ENCODE results near the gene OSBPL2.

- TF ChIP-seq CTCF (IDR thresholded peaks at IDR 0.05; ENCODE audit: extremely low read depth in 1 of 2, insufficient read depth in 1 of 2, low read depth in 1 of 2, low read length in 2 of 2) (no peak), EZH2 (IDR thresholded peaks at IDR 0.05; ENCODE audit: borderline replicate concordance, low read depth, low read length, severe bottlenecking) (no peak), POLR2AphosphoS5 (IDR thresholded peaks at IDR 0.05; ENCODE audit: insufficient read depth, low read depth, low read length) (no peak)
Observed at GRCh38 chr20:62235777-62236157, 2.6 kb upstream of the OSBPL2 start.

Data from endothelial cell of umbilical vein (primary cell).